HepG2 (cell line): ENCODE measurements around the gene UNC50. TPM values are rescaled to one million over a fixed set of nuclear protein-coding genes. Genes with fewer than 3 reads are reported as not detected.

Experiments
- ATAC-seq: fragments of 200-7000 bp; cut with Tn5 transposase; 3 replicates; pipeline ENCODE4 v1.9.1; 2020; ENCODE audit warnings: mild to moderate bottlenecking, moderate library complexity
- BruUV-seq: library from RNA; stranded (reverse); fragments of 400-500 nt; replicated peaks from 2 replicates; lab custom pipeline; 2021; lab: Mats Ljungman, UMichigan
- CTCF ChIA-PET: fragments of 300-600 bp; formaldehyde crosslinking; extraction: SDS; loops from one replicate; lab custom pipeline; 2021; ENCODE audit warnings: low total read pairs, inconsistent platforms, low intra/inter-chr PET ratio; lab: Yijun Ruan, JAX
- POLR2A ChIA-PET: fragments of 350-600 bp; sonication (Branson Sonifier 250); formaldehyde crosslinking; loops from one replicate; lab custom pipeline; 2020; ENCODE audit warnings: antibody characterized with exemption, inconsistent platforms; lab: Yijun Ruan, JAX
- DNase-seq: peaks from one replicate; pipeline ENCODE4 v3.0.0-alpha.2; 2015; ENCODE audit warnings: low spot score
- FAIRE-seq: peaks from 3 replicates; lab custom pipeline; 2011; peaks lifted over from hg19 to GRCh38; lab: Jason Lieb, UNC
- H2AFZ ChIP-seq: one replicate; pipeline ENCODE4 v1.6.1; 2011; ENCODE audit warnings: low read length, inconsistent platforms
- H3K27ac ChIP-seq: fragments of 300-600 bp; 3 replicates; pipeline ENCODE4 v1.8.0; 2011; ENCODE audit warnings: mixed run types, mild to moderate bottlenecking, mixed read lengths, low read length, inconsistent platforms; ENCODE audit not compliant: insufficient read depth; ENCODE audit errors: extremely low read length
- H3K27me3 ChIP-seq, 2 experiments: fragments of 200-600 bp in 1 of 2; 2 replicates in 1 of 2; 3 replicates in 1 of 2; pipeline versions ENCODE4 v1.6.0 to v1.8.0; 2011; ENCODE audit warnings: low read length in 2 of 2, mild to moderate bottlenecking in 2 of 2, moderate library complexity in 2 of 2, inconsistent platforms in 1 of 2; ENCODE audit not compliant: insufficient read depth in 2 of 2, control insufficient read depth in 1 of 2
- H3K36me3 ChIP-seq, 2 experiments: fragments of 200-600 bp in 1 of 2; replicated peaks in 1 of 2; 2 replicates in 1 of 2; 3 replicates in 1 of 2; pipeline versions ENCODE4 v1.5.1 to v1.8.0; 2011; ENCODE audit warnings: low read length in 2 of 2, inconsistent platforms in 1 of 2; ENCODE audit not compliant: insufficient read depth in 2 of 2, control insufficient read depth in 1 of 2
- H3K4me1 ChIP-seq: 2 replicates; pipeline ENCODE4 v1.5.1; 2012; ENCODE audit warnings: low read length, inconsistent platforms; ENCODE audit not compliant: insufficient read depth
- H3K4me2 ChIP-seq: 2 replicates; pipeline ENCODE4 v1.6.0; 2011; ENCODE audit warnings: low read depth, low read length, inconsistent platforms
- H3K4me3 ChIP-seq, 3 experiments: fragments of 200-600 bp in 1 of 3; sonication (generic), shearing (Covaris generic) in 1 of 3; replicated peaks in 1 of 3; 2 replicates each; pipeline ENCODE4 v1.5.1; 2011 to 2016; ENCODE audit warnings: low read length in 3 of 3, inconsistent platforms in 2 of 3, low read depth in 2 of 3, mild to moderate bottlenecking in 2 of 3, control low read depth in 1 of 3, mixed read lengths in 1 of 3; ENCODE audit not compliant: insufficient read depth in 1 of 3
- H3K79me2 ChIP-seq: one replicate; pipeline ENCODE4 v1.6.1; 2011; ENCODE audit warnings: low read length, inconsistent platforms; ENCODE audit not compliant: insufficient read depth
- H3K9ac ChIP-seq: 2 replicates; pipeline ENCODE4 v1.6.0; 2011; ENCODE audit warnings: mild to moderate bottlenecking, low read depth, low read length, inconsistent platforms; ENCODE audit not compliant: insufficient read depth
- H3K9me3 ChIP-seq: 2 replicates; pipeline ENCODE4 v1.5.1; 2012; ENCODE audit warnings: mild to moderate bottlenecking, low read length
- H4K20me1 ChIP-seq: 2 replicates; pipeline ENCODE4 v1.6.0; 2011; ENCODE audit warnings: inconsistent platforms, mild to moderate bottlenecking, low read length, moderate library complexity; ENCODE audit not compliant: insufficient read depth
- ARHGAP35 ChIP-seq: sonication (generic); formaldehyde crosslinking; IDR thresholded peaks from 2 replicates; pipeline ENCODE4 v1.9.0; 2022; ENCODE audit warnings: mild to moderate bottlenecking, inconsistent platforms, moderate library complexity, missing genetic modification reagents, borderline replicate concordance
- ATF2 ChIP-seq: sonication (generic); formaldehyde crosslinking; IDR thresholded peaks from 2 replicates; pipeline ENCODE4 v1.4.0; 2020; ENCODE audit warnings: missing genetic modification reagents
- BRCA1 ChIP-seq: sonication (generic); formaldehyde crosslinking; IDR thresholded peaks from 2 replicates; pipeline ENCODE4 v1.4.0; 2020; ENCODE audit warnings: missing genetic modification reagents
- E2F2 ChIP-seq: sonication (generic); formaldehyde crosslinking; IDR thresholded peaks from 2 replicates; pipeline ENCODE4 v1.4.0; 2020; ENCODE audit warnings: missing genetic modification reagents, borderline replicate concordance
- FUBP1 ChIP-seq: sonication (generic); formaldehyde crosslinking; IDR thresholded peaks from 2 replicates; pipeline ENCODE4 v1.5.1; 2020; ENCODE audit warnings: missing genetic modification reagents, mild to moderate bottlenecking, borderline replicate concordance
- GPN1 ChIP-seq: sonication (generic); formaldehyde crosslinking; IDR thresholded peaks from 2 replicates; pipeline ENCODE4 v1.5.1; 2020; ENCODE audit warnings: missing genetic modification reagents, borderline replicate concordance
- PBX2 ChIP-seq: IDR thresholded peaks from 2 replicates; pipeline ENCODE4 v1.6.1; 2016; ENCODE audit warnings: control low read depth
- PITX1 ChIP-seq: sonication (generic); formaldehyde crosslinking; IDR thresholded peaks from 2 replicates; pipeline ENCODE4 v1.5.1; 2020; ENCODE audit warnings: mild to moderate bottlenecking, missing genetic modification reagents
- RBAK ChIP-seq: sonication (generic); formaldehyde crosslinking; IDR thresholded peaks from 2 replicates; pipeline ENCODE4 v1.5.1; 2020; ENCODE audit warnings: mild to moderate bottlenecking, missing genetic modification reagents
- SMARCE1 ChIP-seq: fragments of 450-650 bp; IDR thresholded peaks from 2 replicates; pipeline ENCODE4 v1.6.1; 2017; ENCODE audit warnings: borderline replicate concordance
- STAT5B ChIP-seq: sonication (generic); formaldehyde crosslinking; IDR thresholded peaks from 2 replicates; pipeline ENCODE4 v1.4.0; 2020; ENCODE audit warnings: missing genetic modification reagents
- ZNF563 ChIP-seq: sonication (generic); formaldehyde crosslinking; IDR thresholded peaks from 2 replicates; pipeline ENCODE4 v1.8.0; 2022; ENCODE audit warnings: mild to moderate bottlenecking, moderate library complexity, missing genetic modification reagents
- ZNF570 ChIP-seq: sonication (generic); formaldehyde crosslinking; IDR thresholded peaks from 2 replicates; pipeline ENCODE4 v1.4.0; 2020; ENCODE audit warnings: mild to moderate bottlenecking, missing genetic modification reagents, borderline replicate concordance
- WGBS: methylation state at CpG from one replicate; pipeline ENCODE4 v1.1.6; 2017; ENCODE audit warnings: low lambda C conversion rate; 5-methylcytosine and 5-hydroxymethylcytosine counted together
- in situ Hi-C: cut with HindIII; loops from 2 replicates; pipeline ENCODE4 v1.10.0; 2017; ENCODE audit warnings: low pct_unique_long_range_greater_than_20kb; ENCODE audit not compliant: extremely low pct_ligation_motif_present
- intact Hi-C: fragments of 100-400 bp; cut with micrococcal nuclease; formaldehyde crosslinking; loops from one replicate; pipeline ENCODE4 v1.10.0; 2022; ENCODE audit not compliant: unreplicated experiment
- polyA plus RNA-seq, 8 experiments: library from polyadenylated mRNA; depleted of rRNA in 3 of 8; stranded (reverse) in 7 of 8; unstranded in 1 of 8; fragments of >200 nt; fragmentation: Illumina TruSeq in 4 of 8; extraction: Trizol in 4 of 8; gene quantifications; 2 replicates each; pipeline versions ENCODE4 v1.2.1 to v1.2.3, GENCODE V29; 2011 to 2016; ENCODE audit warnings: low read depth in 4 of 8, missing spikeins in 1 of 8, mixed read lengths in 1 of 8; ENCODE audit not compliant: insufficient read depth in 1 of 8
- total RNA-seq, 5 experiments: library from RNA; depleted of rRNA; stranded (reverse); fragments of >200 nt; fragmentation: Illumina TruSeq; extraction: Trizol; gene quantifications; 2 replicates each; pipeline ENCODE4 v1.2.3, GENCODE V29; 2016; ENCODE audit warnings: low read depth in 1 of 5

Gene UNC50
- total and polyA plus RNA-seq, 2 of the 13 experiments (the other 11 are each of a cell fraction or from before 2014, with no cell fraction given), result 92.6 to 95.6 TPM

GRCh38 chr2:98572676-98573075, 35.7 kb upstream of the UNC50 start:
- Histone ChIP-seq H3K9me3 (no peaks in the 10 kb centered on the region), H3K36me3 (peaks cover 3 to 24% of the 10 kb centered on the region in 2 experiments; a peak in 4 of 5 replicates), H3K27ac (no peak overlapping the region), H3K9ac (no peak overlapping the region), H2AFZ (no peak overlapping the region), H3K4me3 (no peak overlapping the region), H3K4me2 (no peak overlapping the region), H3K27me3 (no peaks in the 10 kb centered on the region), H3K79me2 (no peaks in the 10 kb centered on the region), H3K4me1 (no peaks in the 10 kb centered on the region), H4K20me1 (no peaks in the 10 kb centered on the region)
- no peak for DNase-seq
- no TSS peak for BruUV-seq
- ATAC-seq, result no peak
- TF ChIP-seq ZNF570 (CRISPR knock-in tag), result no peak
- TF ChIP-seq BRCA1 (CRISPR knock-in tag), result no peak
- TF ChIP-seq PBX2 (CRISPR knock-in tag), result no peak
- TF ChIP-seq E2F2 (CRISPR knock-in tag), result no peak
- TF ChIP-seq STAT5B (CRISPR knock-in tag), result no peak
- TF ChIP-seq ARHGAP35 (CRISPR knock-in tag), result no peak
- TF ChIP-seq RBAK (CRISPR knock-in tag), result no peak
- no peak for TF ChIP-seq FUBP1 (CRISPR knock-in tag)
- TF ChIP-seq ZNF563 (CRISPR knock-in tag), result no peak
- TF ChIP-seq PITX1 (CRISPR knock-in tag), result no peak
- no peak for TF ChIP-seq SMARCE1
- TF ChIP-seq GPN1 (CRISPR knock-in tag), result no peak
- TF ChIP-seq ATF2 (CRISPR knock-in tag), result no peak
- no peak for FAIRE-seq
- intact Hi-C loops (no loop called here), in situ Hi-C loops (no loop called here)
- POLR2A ChIA-PET, result no interaction called here
- 93% methylated on average over 15 of the region's 15 CpGs for WGBS
- CTCF ChIA-PET, result no interaction called here
